ENCODE measurements around the gene ULK4. TPM values are rescaled to one million over a fixed set of nuclear protein-coding genes. Genes with fewer than 3 reads are reported as not detected.
A peak's percentile ranks its signal among the peaks of the same experiment; 100 is the strongest.

ULK4 gene
- total RNA-seq, 1 donor from 2014 or later: 10.2 TPM

- TF ChIP-seq CTCF (IDR thresholded peaks at IDR 0.05; ENCODE audit: unreplicated experiment): no peak
- peaks cover 45% of the 10 kb centered on the region for H3K4me1 Mint-ChIP-seq (ENCODE audit: unreplicated experiment)
- DNase-seq (ENCODE audit: low spot score): no peak
- H3K27ac Mint-ChIP-seq (ENCODE audit: unreplicated experiment): no peak overlapping the region
- H3K9me3 Mint-ChIP-seq (ENCODE audit: unreplicated experiment): no peaks in the 10 kb centered on the region
- peaks cover 38% of the 10 kb centered on the region for H3K36me3 Mint-ChIP-seq (ENCODE audit: low read depth, unreplicated experiment)
- peak overlapping the region; percentile 39 for H3K4me3 Mint-ChIP-seq (ENCODE audit: unreplicated experiment)
- no peaks in the 10 kb centered on the region for H3K27me3 Mint-ChIP-seq (ENCODE audit: unreplicated experiment)
Observed at GRCh38 chr3:41224120-41224806, 737.6 kb downstream of the ULK4 start.

- no peaks in the 10 kb centered on the region for H3K9me3 Mint-ChIP-seq (ENCODE audit: unreplicated experiment)
- no peak for DNase-seq (ENCODE audit: low spot score)
- H3K4me3 Mint-ChIP-seq (ENCODE audit: unreplicated experiment): no peak overlapping the region
- TF ChIP-seq CTCF (IDR thresholded peaks at IDR 0.05; ENCODE audit: unreplicated experiment): no peak
- H3K27me3 Mint-ChIP-seq (ENCODE audit: unreplicated experiment): no peaks in the 10 kb centered on the region
- peaks cover 47% of the 10 kb centered on the region for H3K4me1 Mint-ChIP-seq (ENCODE audit: unreplicated experiment)
- H3K27ac Mint-ChIP-seq (ENCODE audit: unreplicated experiment): no peak overlapping the region
- H3K36me3 Mint-ChIP-seq (ENCODE audit: low read depth, unreplicated experiment): peaks cover 36% of the 10 kb centered on the region
Observed at GRCh38 chr3:41223691-41224090, 738.2 kb downstream of the ULK4 start.

GRCh38 chr3:41223078-41223477, 738.8 kb downstream of the ULK4 start:
- H3K27ac Mint-ChIP-seq (ENCODE audit: unreplicated experiment): no peak overlapping the region
- no peak for TF ChIP-seq CTCF (IDR thresholded peaks at IDR 0.05; ENCODE audit: unreplicated experiment)
- no peak overlapping the region for H3K4me3 Mint-ChIP-seq (ENCODE audit: unreplicated experiment)
- no peaks in the 10 kb centered on the region for H3K9me3 Mint-ChIP-seq (ENCODE audit: unreplicated experiment)
- no peak for DNase-seq (ENCODE audit: low spot score)
- H3K27me3 Mint-ChIP-seq (ENCODE audit: unreplicated experiment): no peaks in the 10 kb centered on the region
- H3K4me1 Mint-ChIP-seq (ENCODE audit: unreplicated experiment): peaks cover 44% of the 10 kb centered on the region
- H3K36me3 Mint-ChIP-seq (ENCODE audit: low read depth, unreplicated experiment): peaks cover 30% of the 10 kb centered on the region

- Mint-ChIP-seq H3K27ac (ENCODE audit: unreplicated experiment) (no peak overlapping the region), H3K4me3 (ENCODE audit: unreplicated experiment) (no peak overlapping the region), H3K27me3 (ENCODE audit: unreplicated experiment) (no peaks in the 10 kb centered on the region), H3K9me3 (ENCODE audit: unreplicated experiment) (no peaks in the 10 kb centered on the region), H3K36me3 (ENCODE audit: low read depth, unreplicated experiment) (peaks cover 25% of the 10 kb centered on the region), H3K4me1 (ENCODE audit: unreplicated experiment) (peaks cover 41% of the 10 kb centered on the region)
- no peak for TF ChIP-seq CTCF (IDR thresholded peaks at IDR 0.05; ENCODE audit: unreplicated experiment)
- DNase-seq (ENCODE audit: low spot score): no peak
Observed at GRCh38 chr3:41222501-41222900, 739.4 kb downstream of the ULK4 start.

- TF ChIP-seq CTCF (IDR thresholded peaks at IDR 0.05; ENCODE audit: unreplicated experiment): no peak
- peaks cover 41% of the 10 kb centered on the region for H3K4me1 Mint-ChIP-seq (ENCODE audit: unreplicated experiment)
- peaks cover under 1% of the 10 kb centered on the region for H3K27me3 Mint-ChIP-seq (ENCODE audit: unreplicated experiment)
- no peaks in the 10 kb centered on the region for H3K9me3 Mint-ChIP-seq (ENCODE audit: unreplicated experiment)
- no peak for DNase-seq (ENCODE audit: low spot score)
- no peak overlapping the region for H3K4me3 Mint-ChIP-seq (ENCODE audit: unreplicated experiment)
- H3K27ac Mint-ChIP-seq (ENCODE audit: unreplicated experiment): peak overlapping the region; percentile 18
- H3K36me3 Mint-ChIP-seq (ENCODE audit: low read depth, unreplicated experiment): peaks cover 23% of the 10 kb centered on the region
Observed at GRCh38 chr3:41222012-41222411, 739.9 kb downstream of the ULK4 start.

Measured in endothelial cell (in vitro differentiated cells).